Measurements from ENCODE around the gene TLL1.

TLL1 gene

DNA sequence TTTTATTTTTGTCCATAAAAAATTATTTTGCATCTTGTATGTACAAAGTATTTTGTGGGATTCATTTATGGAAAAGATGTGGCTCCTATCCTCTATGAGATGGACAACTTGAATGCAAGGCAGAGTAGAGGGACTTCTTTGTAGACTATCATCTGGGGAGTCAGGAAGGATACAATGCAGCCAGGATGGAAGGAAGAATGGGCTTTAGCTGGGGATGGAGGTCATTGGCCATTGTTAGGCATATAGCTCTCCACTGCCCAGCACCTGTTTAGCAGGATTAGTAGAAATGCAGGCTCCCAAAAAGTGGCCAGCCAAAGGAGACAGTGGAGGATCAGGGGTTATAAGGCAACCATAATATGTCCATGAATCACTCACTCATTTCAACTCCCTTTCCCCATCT lies 5.1 kb upstream of the TLL1 start:
- Mint-ChIP-seq H3K4me3 (no peak overlapping the region), H3K27me3 (peaks cover 8 to 25% of the 10 kb centered on the region in 2 donors), H3K27ac (no peak overlapping the region), H3K4me1 (peaks cover 0 to under 1% of the 10 kb centered on the region in 2 donors), H3K36me3 (no peaks in the 10 kb centered on the region), H3K9me3 (no peaks in the 10 kb centered on the region)
- no peak for ATAC-seq (replicated peaks)
- no peak for DNase-seq

DNA sequence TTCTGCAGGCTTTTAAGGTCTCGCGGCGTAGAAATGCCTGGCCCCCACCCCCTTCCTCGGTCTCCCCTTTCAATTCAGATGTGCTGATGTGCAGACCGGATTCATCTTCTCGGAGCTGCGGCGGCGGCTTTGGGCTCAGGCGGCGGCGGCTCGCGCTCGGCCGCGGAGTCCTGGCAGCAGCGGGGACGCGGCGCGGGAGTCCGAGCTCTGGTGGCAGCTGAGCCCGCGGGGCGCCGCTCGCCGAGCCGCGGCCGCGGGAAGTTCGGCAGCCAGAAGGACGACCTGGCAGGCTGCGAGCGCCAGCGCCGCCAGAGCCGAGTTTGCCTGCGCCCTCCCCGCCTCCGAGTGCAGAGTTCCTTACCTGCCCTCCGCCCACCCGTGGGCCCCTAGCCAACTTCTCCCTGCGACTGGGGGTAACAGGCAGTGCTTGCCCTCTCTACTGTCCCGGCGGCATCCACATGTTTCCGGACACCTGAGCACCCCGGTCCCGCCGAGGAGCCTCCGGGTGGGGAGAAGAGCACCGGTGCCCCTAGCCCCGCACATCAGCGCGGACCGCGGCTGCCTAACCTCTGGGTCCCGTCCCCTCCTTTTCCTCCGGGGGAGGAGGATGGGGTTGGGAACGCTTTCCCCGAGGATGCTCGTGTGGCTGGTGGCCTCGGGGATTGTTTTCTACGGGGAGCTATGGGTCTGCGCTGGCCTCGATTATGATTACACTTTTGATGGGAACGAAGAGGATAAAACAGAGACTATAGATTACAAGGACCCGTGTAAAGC lies 448 bp downstream of the TLL1 start:
- Mint-ChIP-seq H3K36me3 (no peaks in the 10 kb centered on the region), H3K27ac (no peak overlapping the region), H3K4me3 (peak overlapping the region; percentile 44 to 66), H3K4me1 (peaks cover 5 to 21% of the 10 kb centered on the region in 2 donors), H3K9me3 (peaks cover 0 to 2% of the 10 kb centered on the region in 2 donors), H3K27me3 (peaks cover 37 to 66% of the 10 kb centered on the region in 2 donors)
- ATAC-seq (replicated peaks) (peak; percentile 14 to 16), DNase-seq (no peak)

DNA sequence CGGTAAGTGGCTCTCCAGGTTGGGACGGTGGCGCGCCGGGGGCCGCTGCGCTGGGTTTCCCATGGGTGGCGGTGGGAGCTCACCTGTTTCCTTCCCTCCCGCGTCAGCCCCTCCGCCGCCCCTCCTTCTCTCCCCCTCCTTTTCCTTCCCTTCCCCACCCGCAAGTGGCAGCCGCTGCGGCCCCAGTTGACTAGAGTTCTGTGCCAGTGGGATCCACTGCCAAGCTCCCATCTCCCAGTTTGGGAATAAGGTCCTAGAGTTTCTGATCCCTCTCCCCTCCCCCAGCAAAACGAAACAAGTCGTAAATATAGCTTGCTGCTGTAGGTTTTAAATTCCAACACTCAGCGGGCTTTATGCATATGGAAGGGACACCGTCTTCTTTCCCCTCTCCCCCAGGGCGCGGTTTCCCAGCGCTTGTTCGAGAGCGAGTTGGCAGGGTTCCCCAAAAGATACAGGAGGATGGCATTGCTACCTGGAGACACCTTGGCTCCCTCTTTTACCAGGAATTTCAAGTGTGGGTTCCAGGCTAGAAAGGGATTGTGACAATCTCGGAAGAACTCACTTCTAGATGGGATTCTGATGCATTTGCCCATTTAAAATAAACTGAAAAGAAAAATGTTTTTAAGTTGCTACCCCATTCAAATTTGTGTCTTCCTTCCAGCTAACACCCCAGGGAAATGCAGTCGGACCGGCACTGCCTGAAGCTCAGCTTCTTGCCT lies 1.2 kb downstream of the TLL1 start:
- ATAC-seq (replicated peaks) (no peak), DNase-seq (no peak)
- Mint-ChIP-seq H3K27ac (no peak overlapping the region), H3K4me1 (peaks cover 5 to 21% of the 10 kb centered on the region in 2 donors), H3K4me3 (peak overlapping the region in 1 of 2 donors; percentile 66), H3K9me3 (peaks cover 0 to 2% of the 10 kb centered on the region in 2 donors), H3K27me3 (peaks cover 37 to 67% of the 10 kb centered on the region in 2 donors), H3K36me3 (no peaks in the 10 kb centered on the region)

DNA sequence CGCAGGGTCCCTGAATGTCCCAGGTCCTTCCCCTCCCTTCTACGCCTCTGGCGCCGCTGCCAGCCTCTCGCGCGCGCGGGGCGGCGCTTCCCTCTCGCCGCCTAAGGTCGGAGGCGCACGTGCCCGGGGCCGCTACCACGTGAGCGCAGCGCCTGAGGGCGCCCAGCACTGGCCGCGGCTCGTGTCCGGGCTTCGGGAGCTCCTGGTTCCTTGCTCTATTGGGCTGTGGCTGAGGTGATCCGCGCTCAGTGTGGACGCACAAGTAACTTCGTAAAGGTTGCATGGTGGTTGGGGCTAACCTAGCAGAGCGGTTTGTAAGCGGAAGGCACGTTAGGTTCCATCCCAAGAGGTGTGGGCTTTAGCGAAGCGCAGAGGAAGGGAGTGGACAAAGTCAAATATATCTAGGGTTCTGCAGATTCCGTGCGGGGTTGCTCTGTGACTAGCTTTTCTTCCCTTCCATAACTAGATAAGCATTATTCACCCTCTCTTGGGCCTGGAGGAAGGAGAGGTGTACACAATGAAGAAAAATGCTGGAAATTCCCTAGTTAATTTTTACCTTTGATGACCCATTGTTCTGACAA lies 1.8 kb downstream of the TLL1 start:
- Mint-ChIP-seq H3K27ac (no peak overlapping the region), H3K36me3 (no peaks in the 10 kb centered on the region), H3K4me3 (no peak overlapping the region), H3K4me1 (peaks cover 5 to 21% of the 10 kb centered on the region in 2 donors), H3K27me3 (peaks cover 37 to 63% of the 10 kb centered on the region in 2 donors), H3K9me3 (peaks cover 0 to 2% of the 10 kb centered on the region in 2 donors)
- no peak for DNase-seq
- peak in 1 of 2 donors; percentile 12 for ATAC-seq (replicated peaks)

DNA sequence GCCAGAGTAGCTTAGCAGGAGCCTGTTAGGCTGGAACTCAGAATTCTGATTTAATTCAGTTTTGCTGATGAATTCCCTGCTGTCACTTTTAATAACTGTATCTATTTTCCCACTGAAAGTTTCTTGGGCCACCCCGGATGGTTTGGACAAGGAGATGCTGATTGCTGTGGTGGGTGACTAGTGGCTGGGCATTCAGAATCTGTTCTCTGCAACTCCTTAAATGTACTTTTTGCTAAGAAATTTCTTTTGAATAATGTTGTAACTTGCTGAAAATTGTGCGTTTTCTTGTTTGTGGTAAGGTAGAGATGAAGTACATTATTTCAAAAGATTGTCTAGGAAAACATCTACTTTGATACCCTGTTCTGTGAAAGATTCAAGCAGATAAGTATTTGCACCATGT lies 2.4 kb downstream of the TLL1 start:
- peaks cover 0 to 2% of the 10 kb centered on the region in 2 donors for H3K9me3 Mint-ChIP-seq
- DNase-seq (no peak), ATAC-seq (replicated peaks) (no peak)
- H3K4me3 Mint-ChIP-seq, result no peak overlapping the region
- no peaks in the 10 kb centered on the region for H3K36me3 Mint-ChIP-seq
- peaks cover 5 to 21% of the 10 kb centered on the region in 2 donors for H3K4me1 Mint-ChIP-seq
- no peak overlapping the region for H3K27ac Mint-ChIP-seq
- peaks cover 37 to 58% of the 10 kb centered on the region in 2 donors for H3K27me3 Mint-ChIP-seq

GRCh38 chr4:165877286-165877685 lies 4.2 kb downstream of the TLL1 start:
- no peak for DNase-seq

DNA sequence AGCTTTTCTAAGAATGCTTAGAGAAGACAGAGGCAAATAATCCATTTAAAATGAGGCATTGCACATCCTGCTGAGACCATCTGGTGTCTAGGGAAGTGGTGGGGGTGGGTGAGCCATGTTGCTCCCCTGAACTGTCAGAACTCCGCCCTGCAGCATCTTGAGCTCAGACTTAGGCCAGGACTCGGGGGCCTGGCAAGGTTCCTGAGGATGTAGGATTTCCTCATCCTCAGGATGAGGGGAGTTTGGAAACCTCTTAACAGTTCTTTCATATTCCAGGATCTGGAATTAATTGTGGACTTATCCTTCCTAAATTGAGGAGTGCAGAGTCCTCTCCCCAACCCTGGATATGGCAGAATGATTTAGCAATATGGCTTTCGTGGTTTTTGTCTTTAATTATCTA lies 6.6 kb downstream of the TLL1 start:
- ATAC-seq (replicated peaks), result no peak
- Mint-ChIP-seq H3K4me3 (no peak overlapping the region), H3K36me3 (no peaks in the 10 kb centered on the region), H3K27me3 (peaks cover 22 to 25% of the 10 kb centered on the region in 2 donors), H3K9me3 (peaks cover 0 to 2% of the 10 kb centered on the region in 2 donors), H3K27ac (no peak overlapping the region), H3K4me1 (peaks cover 3 to 4% of the 10 kb centered on the region in 2 donors)
- no peak for DNase-seq

More at GRCh38 chr4:165877286-165877685, 4.2 kb downstream of the TLL1 start:
- Mint-ChIP-seq H3K36me3 (no peaks in the 10 kb centered on the region), H3K4me3 (no peak overlapping the region), H3K9me3 (peaks cover 0 to 2% of the 10 kb centered on the region in 2 donors), H3K27me3 (peaks cover 41 to 49% of the 10 kb centered on the region in 2 donors), H3K27ac (no peak overlapping the region), H3K4me1 (peaks cover 5 to 21% of the 10 kb centered on the region in 2 donors)
- ATAC-seq (replicated peaks), result no peak

DNA sequence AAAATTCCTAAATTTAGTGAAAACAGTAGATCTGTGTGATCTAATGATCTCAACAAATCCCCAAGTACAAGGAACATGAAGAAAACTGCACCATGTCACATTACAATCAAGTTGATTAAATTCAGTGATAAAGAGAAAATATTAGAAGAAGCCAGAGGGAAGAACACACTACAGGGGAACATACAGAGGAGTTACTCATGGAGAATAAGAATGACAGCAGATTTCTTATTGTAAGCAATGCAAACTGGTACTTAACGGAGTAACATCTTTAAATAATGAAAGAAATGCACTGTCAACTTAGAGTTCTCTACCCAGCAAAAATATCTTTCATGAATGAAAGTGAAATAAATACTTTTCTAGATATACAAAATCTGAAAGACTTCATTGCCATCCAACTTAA lies 21.1 kb downstream of the TLL1 start:
- Mint-ChIP-seq H3K27me3 (no peaks in the 10 kb centered on the region), H3K4me3 (no peak overlapping the region), H3K36me3 (no peaks in the 10 kb centered on the region), H3K4me1 (no peaks in the 10 kb centered on the region), H3K27ac (no peak overlapping the region), H3K9me3 (peaks cover 14 to 36% of the 10 kb centered on the region in 2 donors)
- ATAC-seq (replicated peaks) (no peak), DNase-seq (no peak)

DNA sequence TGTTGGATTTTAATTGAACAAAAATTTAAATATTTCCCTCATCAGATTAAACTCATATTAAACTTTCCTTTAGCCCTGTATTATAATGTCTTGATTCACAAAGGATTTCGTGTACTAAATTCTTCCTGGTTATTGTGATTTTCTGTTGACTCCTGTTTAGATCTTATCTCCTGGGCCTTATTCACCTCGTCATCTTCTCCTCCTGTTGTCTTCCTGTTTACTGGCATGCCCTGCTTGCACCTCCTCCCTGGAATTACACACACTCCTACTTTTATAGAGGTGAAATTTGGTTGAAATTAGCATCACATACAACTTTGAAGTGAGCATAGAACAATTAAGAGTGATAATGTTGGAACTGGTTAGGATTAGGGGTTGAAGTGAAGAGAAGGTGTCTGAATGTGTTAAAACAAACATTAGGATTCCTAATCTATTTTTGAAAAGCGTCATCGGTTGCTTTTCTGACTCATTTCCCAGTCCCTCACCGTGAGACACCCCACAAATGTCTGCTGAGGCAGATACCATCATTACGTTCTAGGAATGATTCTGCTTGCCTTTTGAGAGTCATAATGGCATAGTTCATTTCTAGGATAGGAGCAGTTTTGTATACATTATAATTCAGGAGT lies 32.5 kb downstream of the TLL1 start:
- Mint-ChIP-seq H3K27me3 (no peaks in the 10 kb centered on the region), H3K9me3 (peaks cover 0 to 4% of the 10 kb centered on the region in 2 donors), H3K27ac (no peak overlapping the region), H3K4me3 (no peak overlapping the region), H3K4me1 (no peaks in the 10 kb centered on the region), H3K36me3 (no peaks in the 10 kb centered on the region)
- DNase-seq (no peak), ATAC-seq (replicated peaks) (no peak)

GRCh38 chr4:165906272-165906671 lies 33.2 kb downstream of the TLL1 start:
- Mint-ChIP-seq H3K9me3 (peaks cover 0 to 4% of the 10 kb centered on the region in 2 donors), H3K4me3 (no peak overlapping the region), H3K27me3 (no peaks in the 10 kb centered on the region), H3K36me3 (no peaks in the 10 kb centered on the region), H3K4me1 (no peaks in the 10 kb centered on the region), H3K27ac (no peak overlapping the region)
- no peak for DNase-seq
- no peak for ATAC-seq (replicated peaks)

DNA sequence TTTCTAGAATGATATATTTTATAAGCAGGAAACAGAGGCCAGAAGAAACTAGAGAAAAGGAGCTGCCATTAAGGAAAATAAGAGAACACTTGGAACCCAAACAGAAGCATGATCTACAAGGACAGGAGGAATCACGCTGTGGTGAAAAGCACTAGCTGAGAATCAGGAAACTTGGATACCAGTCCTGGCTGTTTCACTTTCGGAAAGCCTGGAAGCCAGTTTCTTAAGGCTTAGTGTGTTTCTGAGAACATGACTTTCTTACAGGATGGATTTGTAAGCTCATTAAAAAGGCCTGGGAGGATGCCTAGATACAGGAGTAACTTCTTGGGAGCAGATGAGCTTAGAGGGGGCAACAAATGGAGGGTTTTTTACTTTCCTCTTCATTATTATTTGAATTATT lies 36.9 kb downstream of the TLL1 start:
- ATAC-seq (replicated peaks), result no peak

DNA sequence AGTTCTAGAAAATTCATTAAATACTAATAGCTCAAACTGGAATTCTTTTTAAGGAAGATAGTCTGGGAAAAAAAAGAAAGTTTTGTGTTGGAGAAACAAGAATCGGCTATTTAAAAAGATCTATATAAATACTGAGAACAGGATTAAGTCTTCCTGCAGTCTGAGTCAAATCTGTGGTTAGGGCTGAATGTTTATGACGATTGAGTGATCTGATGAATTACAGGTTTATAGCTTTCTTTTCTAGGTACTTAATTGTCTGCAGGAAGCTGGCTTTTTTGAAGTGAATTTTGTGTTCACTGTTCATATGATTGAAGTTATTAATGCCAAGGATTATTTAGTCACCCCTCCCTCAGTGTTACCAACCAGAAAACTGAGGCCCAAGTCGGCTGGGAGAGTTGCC lies 42.2 kb downstream of the TLL1 start:
- no peak overlapping the region for H3K27ac Mint-ChIP-seq

More for the DNA sequence above, 36.9 kb downstream of the TLL1 start:
- Mint-ChIP-seq H3K9me3 (no peaks in the 10 kb centered on the region), H3K36me3 (no peaks in the 10 kb centered on the region), H3K4me3 (no peak overlapping the region), H3K27me3 (no peaks in the 10 kb centered on the region), H3K27ac (no peak overlapping the region), H3K4me1 (no peaks in the 10 kb centered on the region)
- DNase-seq, result no peak

GRCh38 chr4:165921546-165921945 lies 48.5 kb downstream of the TLL1 start:
- DNase-seq, result no peak
- no peaks in the 10 kb centered on the region for H3K27me3 Mint-ChIP-seq
- H3K4me3 Mint-ChIP-seq, result no peak overlapping the region
- H3K36me3 Mint-ChIP-seq, result no peaks in the 10 kb centered on the region
- no peak for ATAC-seq (replicated peaks)
- H3K27ac Mint-ChIP-seq, result no peak overlapping the region
- no peaks in the 10 kb centered on the region for H3K4me1 Mint-ChIP-seq
- H3K9me3 Mint-ChIP-seq, result peaks cover 0 to 2% of the 10 kb centered on the region in 2 donors

More for the DNA sequence above, 42.2 kb downstream of the TLL1 start:
- H3K27me3 Mint-ChIP-seq, result no peaks in the 10 kb centered on the region
- H3K4me1 Mint-ChIP-seq, result no peaks in the 10 kb centered on the region
- peaks cover 0 to 2% of the 10 kb centered on the region in 2 donors for H3K9me3 Mint-ChIP-seq
- no peaks in the 10 kb centered on the region for H3K36me3 Mint-ChIP-seq
- ATAC-seq (replicated peaks), result no peak
- H3K4me3 Mint-ChIP-seq, result no peak overlapping the region
- DNase-seq, result no peak

- no peak for ATAC-seq (replicated peaks)
- no peaks in the 10 kb centered on the region for H3K27me3 Mint-ChIP-seq
- no peaks in the 10 kb centered on the region for H3K4me1 Mint-ChIP-seq
- DNase-seq, result no peak
- no peak overlapping the region for H3K27ac Mint-ChIP-seq
- H3K9me3 Mint-ChIP-seq, result peaks cover 0 to 2% of the 10 kb centered on the region in 2 donors
- no peak overlapping the region for H3K4me3 Mint-ChIP-seq
- no peaks in the 10 kb centered on the region for H3K36me3 Mint-ChIP-seq
These were observed 49.7 kb downstream of the TLL1 start for GRCh38 chr4:165922747-165923146.

Measured in stimulated activated naive B cell treated with anti-CD40 and anti-IgM and Interleukin-4, amounts not matched to agents 10 μg/mL and 1 μg/mL and 100 μg/mL, for 72 hours (primary cell).